Fibroblast of lung (primary cell): ENCODE results near the gene UNC13B.

Experiments
- CTCF ChIP-seq, 2 donors: IDR thresholded peaks in 1 of 2; conservative IDR thresholded peaks in 1 of 2; 1 replicate in 1 of 2; 2 replicates in 1 of 2; pipeline ENCODE4 v1.5.1; 2011 to 2012; ENCODE audit warnings: low read length in 2 of 2, control low read depth in 1 of 2, inconsistent platforms in 1 of 2, low read depth in 1 of 2, mild to moderate bottlenecking in 1 of 2
- EZH2 ChIP-seq: IDR thresholded peaks from 2 replicates; pipeline ENCODE4 v1.5.1; 2012; ENCODE audit warnings: low read length, control low read depth, mild to moderate bottlenecking; ENCODE audit errors: missing control alignments

GRCh38 chr9:35135988-35136387 is 25.8 kb upstream of the UNC13B start:
- TF ChIP-seq CTCF (conservative IDR thresholded peaks at IDR 0.05 in 1 of 2, IDR thresholded peaks at IDR 0.05 in 1 of 2; ENCODE audit: low read depth in 1 of 2, low read length in 2 of 2) (no peak), EZH2 (no peak)
